IPS-11a (cell line): ENCODE measurements around the gene RTKN.
"Not testable (repeated sequence)": the region's sequence is repeated elsewhere in the genome, so short reads cannot be mapped to it uniquely, and the experiment has no call there.

Experiments
- H3K4me3 ChIP-seq: one replicate; pipeline ENCODE4 v1.5.1; 2013; ENCODE audit warnings: low read depth, low read length, control low read depth

The RTKN gene, protein sequence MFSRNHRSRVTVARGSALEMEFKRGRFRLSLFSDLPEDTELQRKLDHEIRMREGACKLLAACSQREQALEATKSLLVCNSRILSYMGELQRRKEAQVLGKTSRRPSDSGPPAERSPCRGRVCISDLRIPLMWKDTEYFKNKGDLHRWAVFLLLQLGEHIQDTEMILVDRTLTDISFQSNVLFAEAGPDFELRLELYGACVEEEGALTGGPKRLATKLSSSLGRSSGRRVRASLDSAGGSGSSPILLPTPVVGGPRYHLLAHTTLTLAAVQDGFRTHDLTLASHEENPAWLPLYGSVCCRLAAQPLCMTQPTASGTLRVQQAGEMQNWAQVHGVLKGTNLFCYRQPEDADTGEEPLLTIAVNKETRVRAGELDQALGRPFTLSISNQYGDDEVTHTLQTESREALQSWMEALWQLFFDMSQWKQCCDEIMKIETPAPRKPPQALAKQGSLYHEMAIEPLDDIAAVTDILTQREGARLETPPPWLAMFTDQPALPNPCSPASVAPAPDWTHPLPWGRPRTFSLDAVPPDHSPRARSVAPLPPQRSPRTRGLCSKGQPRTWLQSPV

GRCh38 chr2:74441690-74442482 is at the start of gene RTKN:
TSS of gene RTKN (minus strand) at chr2:74441937. CDS start at chr2:74441816, 121 bp downstream.
- peak within 1 kb of the TSS; percentile 78 for H3K4me3 ChIP-seq

DNA sequence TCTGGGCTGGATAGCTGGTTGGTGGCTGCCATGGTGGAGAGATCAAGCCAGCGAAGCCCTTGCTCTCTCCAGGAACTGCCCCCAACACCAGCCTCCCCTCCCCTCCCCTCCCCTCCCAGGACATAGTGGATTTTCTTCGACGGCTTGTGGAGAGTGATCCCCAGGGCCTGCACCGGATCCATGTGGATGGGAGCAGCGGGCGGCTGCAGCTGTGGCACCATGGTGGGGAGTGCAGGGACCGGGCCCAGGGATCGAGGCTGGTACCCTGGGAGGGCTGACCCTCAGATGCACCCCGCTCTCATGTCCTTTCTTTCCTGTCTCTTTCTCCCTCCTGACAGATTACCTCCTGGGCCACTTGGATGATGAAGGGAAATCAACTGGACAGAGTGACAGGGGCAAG is 48.2 kb upstream of the RTKN start:
- no peak overlapping the region for H3K4me3 ChIP-seq

DNA sequence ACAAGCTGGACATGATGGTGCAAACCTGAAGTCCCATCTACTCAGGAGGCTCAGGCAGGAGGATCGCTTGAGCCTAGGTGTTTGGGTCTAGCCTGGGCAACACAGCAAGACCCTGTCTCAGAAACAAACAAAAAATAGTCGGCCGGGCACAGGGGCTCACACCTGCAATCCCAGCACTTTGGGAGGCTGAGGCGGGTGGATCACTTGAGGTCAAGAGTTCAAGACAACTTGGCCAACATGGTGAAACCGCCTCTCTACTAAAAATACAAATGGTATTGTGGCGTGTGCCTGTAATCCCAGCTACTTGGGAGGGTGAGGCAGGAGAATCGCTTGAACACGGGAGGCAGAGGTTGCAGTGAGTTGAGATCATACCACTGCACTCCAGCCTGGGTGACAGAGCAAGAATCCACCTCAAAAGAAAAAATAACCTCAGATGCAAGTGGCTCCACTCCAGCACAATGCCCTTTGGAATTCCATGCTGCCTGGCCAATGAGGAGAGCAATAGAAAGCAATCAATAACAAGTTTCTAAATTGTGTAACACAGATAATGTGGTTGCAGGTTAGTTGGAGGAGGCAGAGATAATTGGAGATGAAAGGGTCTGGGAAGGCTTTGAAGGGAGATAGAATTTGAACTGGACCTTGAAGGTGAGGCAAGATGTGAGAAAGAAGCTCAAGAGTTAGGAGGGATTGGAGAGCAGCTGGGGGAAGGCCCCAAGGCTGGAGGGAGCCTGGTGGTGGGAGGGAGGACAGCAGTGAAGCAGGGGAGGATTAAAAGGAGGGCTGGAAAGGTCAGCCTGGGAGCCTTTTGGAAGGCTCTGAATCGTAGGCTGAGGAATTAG is 47.1 kb upstream of the RTKN start:
- no peak overlapping the region for H3K4me3 ChIP-seq

GRCh38 chr2:74486141-74486540 is 44.4 kb upstream of the RTKN start:
- no peak overlapping the region for H3K4me3 ChIP-seq

GRCh38 chr2:74483675-74484164 is 42.0 kb upstream of the RTKN start:
- peak overlapping the region; percentile 97 for H3K4me3 ChIP-seq

DNA sequence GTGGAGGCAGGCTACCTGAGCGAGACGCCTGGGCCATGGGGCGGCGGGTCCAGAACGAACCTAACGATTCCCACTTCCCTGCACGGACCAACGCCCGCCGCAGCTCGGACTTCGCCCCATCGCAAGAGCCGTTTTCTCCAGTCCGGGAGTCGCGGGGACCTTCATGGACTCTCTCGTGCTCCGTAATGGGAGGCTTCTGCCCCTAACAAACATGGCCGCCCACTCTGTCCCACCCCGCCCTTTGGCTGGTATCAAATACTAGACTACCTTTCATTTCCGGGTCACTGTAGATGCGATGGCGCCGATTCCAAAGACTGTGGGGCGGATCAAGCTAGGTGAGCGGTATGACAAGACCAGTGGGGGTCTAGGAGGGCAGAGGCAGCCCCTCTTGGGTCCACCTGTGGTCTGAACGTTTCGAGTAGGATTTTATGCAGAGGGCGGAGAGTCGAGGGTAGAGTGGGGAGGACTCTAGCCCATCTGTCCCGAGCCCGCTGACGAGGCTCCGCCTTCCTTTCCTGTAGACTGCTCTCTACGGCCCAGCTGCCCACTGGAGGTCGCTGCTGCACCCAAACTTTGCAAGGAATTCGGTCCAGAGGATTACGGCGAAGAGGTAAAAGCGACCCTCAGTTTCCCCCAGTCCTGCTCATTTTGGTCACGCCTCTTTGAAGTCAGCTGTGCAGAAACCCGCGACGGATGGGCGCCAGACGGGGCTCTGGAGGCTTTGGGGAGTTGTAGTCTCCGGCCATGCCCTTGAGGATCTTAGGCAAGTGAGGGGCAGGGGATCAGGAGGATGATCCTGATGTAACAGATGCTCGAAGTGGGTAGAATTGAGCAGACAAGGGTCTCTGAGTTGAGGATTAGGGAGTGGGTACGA is 41.3 kb upstream of the RTKN start, which contains the start of the genes CCDC142 and TTC31:
CCDC142 (minus strand) TSS at position 198 of the 874 bp plus-strand sequence; CDS start at position 37, 161 bp downstream.
TTC31 (plus strand) TSS at position 281 of the 874 bp plus-strand sequence; CDS start at position 296, 15 bp downstream.
- H3K4me3 ChIP-seq: peak within 1 kb of the TSS; percentile 97

DNA sequence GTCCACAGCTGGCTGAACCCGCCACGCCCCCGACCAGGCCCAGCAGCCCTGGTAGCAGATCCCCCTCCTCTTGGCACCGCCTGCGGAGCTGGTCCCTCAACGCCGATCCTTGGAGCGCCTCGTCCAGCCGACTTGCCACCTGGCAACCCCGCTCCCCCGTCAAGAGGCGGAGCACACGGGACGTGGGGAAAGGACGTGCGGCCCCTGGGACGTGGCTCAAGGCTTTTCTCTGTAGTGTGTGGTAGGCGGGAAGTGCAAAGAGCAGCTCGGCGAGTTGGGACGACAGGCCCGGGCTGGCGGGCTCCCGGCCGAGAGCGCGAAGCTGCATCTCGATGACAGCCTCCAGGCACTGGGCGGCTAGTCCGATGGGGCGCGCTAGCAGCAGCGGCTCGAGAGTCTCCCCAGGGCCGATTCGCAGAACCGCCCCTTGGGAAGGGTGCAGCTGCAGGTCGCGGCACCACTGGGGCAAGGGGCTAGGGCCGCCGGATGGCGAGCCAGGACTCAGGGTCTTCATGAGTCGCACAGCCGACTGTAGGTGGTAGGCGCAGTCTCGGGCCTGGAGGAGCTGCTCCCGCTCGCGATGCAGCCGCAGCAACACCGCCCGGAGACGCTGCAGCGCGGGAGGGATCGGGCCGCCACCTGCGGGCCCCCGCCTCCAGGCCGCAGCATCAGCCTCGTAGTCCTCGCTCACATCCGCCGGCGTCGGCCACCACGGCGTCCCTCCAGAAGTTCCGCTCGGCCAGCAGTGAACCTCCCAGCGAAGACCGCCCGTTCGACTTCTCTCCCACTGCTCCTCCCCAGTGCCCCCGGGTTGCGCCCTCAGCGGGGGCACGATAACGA is 40.4 kb upstream of the RTKN start:
- peak overlapping the region; percentile 97 for H3K4me3 ChIP-seq

GRCh38 chr2:74481431-74481830 is 39.7 kb upstream of the RTKN start:
- H3K4me3 ChIP-seq: peak overlapping the region; percentile 97

DNA sequence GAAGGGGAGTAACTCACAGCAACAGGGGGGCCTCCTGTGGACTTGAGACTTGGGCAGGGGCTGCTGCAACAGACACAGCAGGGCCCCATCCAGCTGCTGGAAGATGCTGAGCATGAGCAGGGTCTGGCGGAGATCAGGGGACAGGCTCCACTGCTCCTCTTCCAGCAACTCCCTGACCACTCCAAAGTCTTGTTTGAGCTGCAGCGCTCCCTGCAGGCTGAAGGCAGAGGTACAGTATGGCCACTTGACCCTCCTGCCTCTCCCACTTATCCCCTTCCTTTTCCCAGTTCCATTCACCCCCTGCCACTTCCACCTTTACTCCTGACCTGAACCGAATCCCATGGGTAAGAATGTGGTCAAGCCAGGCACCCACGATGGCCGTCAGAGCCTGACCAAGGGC is 33.2 kb upstream of the RTKN start:
- H3K4me3 ChIP-seq: no peak overlapping the region

DNA sequence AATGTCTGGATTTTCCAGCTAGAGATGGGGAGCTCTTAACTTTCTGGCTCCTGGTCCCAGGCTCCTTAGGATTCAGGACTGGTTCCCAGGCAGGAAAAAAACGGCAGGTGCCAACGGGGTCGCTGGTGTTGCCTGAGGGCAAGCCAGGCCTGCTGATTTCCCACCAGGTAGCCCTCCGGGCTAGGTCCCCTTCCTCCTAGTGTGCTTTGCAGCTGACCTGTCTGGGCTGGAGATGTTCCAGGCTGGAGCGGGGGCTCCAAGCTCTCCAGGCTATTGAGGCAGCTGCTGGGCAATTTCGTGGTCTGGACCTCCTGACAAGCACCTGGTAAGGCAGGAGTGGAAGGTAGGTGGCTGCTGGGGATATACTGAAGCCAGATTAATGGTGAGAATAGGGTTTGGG is 32.7 kb upstream of the RTKN start:
- no peak overlapping the region for H3K4me3 ChIP-seq

- H3K4me3 ChIP-seq: peak overlapping the region; percentile 91
Measured at GRCh38 chr2:74472945-74473258, 31.2 kb upstream of the RTKN start.

GRCh38 chr2:74472086-74472944 is 30.6 kb upstream of the RTKN start, which contains the start of gene MRPL53:
TSS of gene MRPL53 (minus strand) at chr2:74472680. CDS start at chr2:74472660, 20 bp downstream.
- H3K4me3 ChIP-seq: peak within 1 kb of the TSS; percentile 91

- H3K4me3 ChIP-seq: peak overlapping the region; percentile 91
Measured at GRCh38 chr2:74471332-74472065, 29.8 kb upstream of the RTKN start.

DNA sequence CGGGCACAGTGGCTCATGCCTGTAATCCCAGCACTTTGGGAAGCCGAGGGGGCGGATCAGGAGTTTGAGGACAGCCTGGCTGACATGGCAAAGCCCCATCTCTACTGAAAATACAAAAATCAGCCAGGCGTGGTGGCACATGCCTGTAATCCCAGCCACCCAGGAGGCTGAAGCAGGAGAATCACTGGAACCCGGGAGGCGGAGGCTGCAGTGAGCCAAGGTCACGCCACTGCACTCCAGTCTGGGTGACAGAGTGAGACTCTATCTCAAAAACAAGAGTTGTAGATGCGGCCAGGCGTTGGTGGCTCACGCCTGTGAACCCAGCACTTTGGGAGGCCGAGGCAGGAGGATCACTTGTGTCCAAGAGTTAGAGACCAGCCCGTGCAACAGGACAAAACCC is 29.0 kb upstream of the RTKN start:
- H3K4me3 ChIP-seq: not testable (repeated sequence)

GRCh38 chr2:74464406-74464805 is 22.7 kb upstream of the RTKN start:
- H3K4me3 ChIP-seq: peak overlapping the region; percentile 80

GRCh38 chr2:74462786-74463105 is 21.0 kb upstream of the RTKN start:
- no peak overlapping the region for H3K4me3 ChIP-seq
